ENCODE measurements around the gene TTC7B.

Gene TTC7B

DNA sequence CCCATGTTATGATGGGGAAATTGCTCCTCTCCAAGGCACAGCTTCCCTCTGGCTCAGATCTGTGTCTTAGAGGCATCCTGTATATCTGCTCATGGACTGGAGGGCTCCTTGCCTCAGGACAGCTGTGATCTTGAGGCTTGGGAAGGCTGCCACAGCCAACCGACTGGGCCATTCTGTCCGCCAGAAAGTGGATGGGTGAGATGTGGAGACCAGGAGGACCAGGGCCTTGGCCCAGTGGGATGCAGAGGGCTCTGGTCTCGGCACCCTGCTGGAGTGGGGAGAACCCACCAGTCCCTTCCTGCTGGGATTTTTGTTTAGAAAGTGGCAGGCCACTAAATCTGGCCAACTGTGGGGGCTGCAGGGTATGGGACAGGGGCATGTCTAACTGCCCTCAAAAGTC is 270.8 kb downstream of the TTC7B start:
- Histone ChIP-seq H2AFZ (ENCODE audit: low read depth) (no peak overlapping the region), H3K4me2 (no peak overlapping the region), H3K79me2 (ENCODE audit: insufficient read depth, low read depth) (no peaks in the 10 kb centered on the region), H3K9ac (no peak overlapping the region), H3K4me1 (ENCODE audit: low read depth, poor library complexity, severe bottlenecking) (no peaks in the 10 kb centered on the region), H3K27me3 (ENCODE audit: insufficient read depth, low read depth) (no peaks in the 10 kb centered on the region), H4K20me1 (ENCODE audit: insufficient read depth) (no peaks in the 10 kb centered on the region), H3K27ac (no peak overlapping the region), H3K36me3 (ENCODE audit: insufficient read depth) (no peaks in the 10 kb centered on the region), H3K4me3 (IDR thresholded peaks at IDR 0.05; ENCODE audit: insufficient read depth, low read depth, low read length) (no peak overlapping the region)
- TF ChIP-seq, protein P1, sequence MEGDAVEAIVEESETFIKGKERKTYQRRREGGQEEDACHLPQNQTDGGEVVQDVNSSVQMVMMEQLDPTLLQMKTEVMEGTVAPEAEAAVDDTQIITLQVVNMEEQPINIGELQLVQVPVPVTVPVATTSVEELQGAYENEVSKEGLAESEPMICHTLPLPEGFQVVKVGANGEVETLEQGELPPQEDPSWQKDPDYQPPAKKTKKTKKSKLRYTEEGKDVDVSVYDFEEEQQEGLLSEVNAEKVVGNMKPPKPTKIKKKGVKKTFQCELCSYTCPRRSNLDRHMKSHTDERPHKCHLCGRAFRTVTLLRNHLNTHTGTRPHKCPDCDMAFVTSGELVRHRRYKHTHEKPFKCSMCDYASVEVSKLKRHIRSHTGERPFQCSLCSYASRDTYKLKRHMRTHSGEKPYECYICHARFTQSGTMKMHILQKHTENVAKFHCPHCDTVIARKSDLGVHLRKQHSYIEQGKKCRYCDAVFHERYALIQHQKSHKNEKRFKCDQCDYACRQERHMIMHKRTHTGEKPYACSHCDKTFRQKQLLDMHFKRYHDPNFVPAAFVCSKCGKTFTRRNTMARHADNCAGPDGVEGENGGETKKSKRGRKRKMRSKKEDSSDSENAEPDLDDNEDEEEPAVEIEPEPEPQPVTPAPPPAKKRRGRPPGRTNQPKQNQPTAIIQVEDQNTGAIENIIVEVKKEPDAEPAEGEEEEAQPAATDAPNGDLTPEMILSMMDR (conservative IDR thresholded peaks at IDR 0.05; ENCODE audit: low read depth, low read length) = no peak

DNA sequence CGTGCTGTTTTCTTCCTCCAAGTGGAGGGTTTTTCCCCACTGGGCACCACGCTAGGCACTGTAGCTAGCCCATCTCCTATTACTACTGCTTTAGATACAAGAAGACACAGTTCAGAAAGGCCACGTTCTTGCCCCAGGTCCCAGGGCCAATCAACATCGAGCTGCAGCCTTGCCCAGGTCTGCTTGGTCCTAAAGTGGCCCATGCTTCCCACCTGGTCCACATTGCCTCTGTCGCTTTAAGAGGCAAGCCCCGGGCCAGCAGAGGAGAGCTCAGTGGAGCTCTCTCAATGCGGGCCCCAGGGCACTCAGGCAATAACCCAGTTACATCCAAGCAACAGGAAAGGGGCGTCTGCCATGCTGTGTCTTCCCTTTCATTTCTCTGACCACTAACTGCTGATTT is 271.3 kb downstream of the TTC7B start:
- H4K20me1 ChIP-seq (ENCODE audit: insufficient read depth) = no peaks in the 10 kb centered on the region
- no peak overlapping the region for H3K27ac ChIP-seq
- no peaks in the 10 kb centered on the region for H3K27me3 ChIP-seq (ENCODE audit: insufficient read depth, low read depth)
- H3K79me2 ChIP-seq (ENCODE audit: insufficient read depth, low read depth) = no peaks in the 10 kb centered on the region
- H3K4me1 ChIP-seq (ENCODE audit: low read depth, poor library complexity, severe bottlenecking) = no peaks in the 10 kb centered on the region
- H3K4me2 ChIP-seq = no peak overlapping the region
- no peak overlapping the region for H2AFZ ChIP-seq (ENCODE audit: low read depth)
- TF ChIP-seq, protein P1 (conservative IDR thresholded peaks at IDR 0.05; ENCODE audit: low read depth, low read length) = no peak
- H3K36me3 ChIP-seq (ENCODE audit: insufficient read depth) = no peaks in the 10 kb centered on the region
- H3K9ac ChIP-seq = no peak overlapping the region
- no peak overlapping the region for H3K4me3 ChIP-seq (IDR thresholded peaks at IDR 0.05; ENCODE audit: insufficient read depth, low read depth, low read length)

DNA sequence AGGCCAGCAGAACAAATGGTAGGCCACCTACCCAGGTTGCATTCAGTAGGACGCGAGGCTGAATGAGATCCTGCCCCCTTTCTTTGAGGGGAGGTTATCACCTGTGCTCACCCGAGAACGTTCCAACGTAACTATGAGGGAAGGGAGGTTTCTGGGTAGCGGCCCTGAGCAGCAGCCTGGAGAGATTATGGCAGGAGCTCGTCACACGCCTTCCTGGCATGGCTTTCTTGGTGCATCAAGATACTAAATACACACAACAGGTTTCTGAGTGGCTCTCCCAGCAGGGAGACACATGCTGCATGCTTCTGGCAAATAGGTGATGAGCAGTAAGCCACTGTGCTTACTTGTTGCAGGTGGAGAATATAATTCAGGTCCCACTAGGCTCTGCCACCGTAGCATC is 271.7 kb downstream of the TTC7B start:
- Histone ChIP-seq H3K4me3 (IDR thresholded peaks at IDR 0.05; ENCODE audit: insufficient read depth, low read depth, low read length) (no peak overlapping the region), H3K4me2 (no peak overlapping the region), H3K9ac (no peak overlapping the region), H3K36me3 (ENCODE audit: insufficient read depth) (no peaks in the 10 kb centered on the region), H3K27ac (no peak overlapping the region), H3K4me1 (ENCODE audit: low read depth, poor library complexity, severe bottlenecking) (no peaks in the 10 kb centered on the region), H3K79me2 (ENCODE audit: insufficient read depth, low read depth) (no peaks in the 10 kb centered on the region), H3K27me3 (ENCODE audit: insufficient read depth, low read depth) (no peaks in the 10 kb centered on the region), H2AFZ (ENCODE audit: low read depth) (no peak overlapping the region), H4K20me1 (ENCODE audit: insufficient read depth) (no peaks in the 10 kb centered on the region)
- TF ChIP-seq, protein P1 (conservative IDR thresholded peaks at IDR 0.05; ENCODE audit: low read depth, low read length) = no peak

DNA sequence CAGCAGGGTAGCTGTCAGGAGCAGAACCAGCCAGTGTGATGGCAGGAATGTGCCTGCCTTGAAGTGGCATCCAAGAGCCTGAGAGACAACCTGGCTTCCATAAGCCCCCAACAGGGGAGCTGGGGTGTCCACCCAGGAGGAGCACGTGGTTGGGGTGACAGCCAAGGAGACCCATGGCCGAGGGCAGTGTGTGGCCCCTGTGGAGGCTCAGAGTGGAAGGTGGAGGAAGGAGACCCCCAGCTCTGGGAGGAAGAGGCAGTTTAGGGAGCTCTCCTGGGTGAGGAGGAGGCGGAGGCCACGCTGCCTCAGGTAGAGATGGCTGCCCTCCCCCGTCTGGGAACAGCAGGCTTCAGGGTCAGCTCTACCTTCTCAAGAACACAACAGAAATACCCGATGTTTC is 272.4 kb downstream of the TTC7B start:
- Histone ChIP-seq H3K4me1 (ENCODE audit: low read depth, poor library complexity, severe bottlenecking) (no peaks in the 10 kb centered on the region), H3K27ac (no peak overlapping the region), H4K20me1 (ENCODE audit: insufficient read depth) (no peaks in the 10 kb centered on the region), H2AFZ (ENCODE audit: low read depth) (no peak overlapping the region), H3K36me3 (ENCODE audit: insufficient read depth) (no peaks in the 10 kb centered on the region), H3K27me3 (ENCODE audit: insufficient read depth, low read depth) (no peaks in the 10 kb centered on the region), H3K4me3 (IDR thresholded peaks at IDR 0.05; ENCODE audit: insufficient read depth, low read depth, low read length) (no peak overlapping the region), H3K4me2 (no peak overlapping the region), H3K79me2 (ENCODE audit: insufficient read depth, low read depth) (no peaks in the 10 kb centered on the region), H3K9ac (no peak overlapping the region)
- TF ChIP-seq, protein P1 (conservative IDR thresholded peaks at IDR 0.05; ENCODE audit: low read depth, low read length) = no peak

All from KMS-11 (cell line).